ENCODE results near the gene C16orf90.

- TF ChIP-seq, protein P1, sequence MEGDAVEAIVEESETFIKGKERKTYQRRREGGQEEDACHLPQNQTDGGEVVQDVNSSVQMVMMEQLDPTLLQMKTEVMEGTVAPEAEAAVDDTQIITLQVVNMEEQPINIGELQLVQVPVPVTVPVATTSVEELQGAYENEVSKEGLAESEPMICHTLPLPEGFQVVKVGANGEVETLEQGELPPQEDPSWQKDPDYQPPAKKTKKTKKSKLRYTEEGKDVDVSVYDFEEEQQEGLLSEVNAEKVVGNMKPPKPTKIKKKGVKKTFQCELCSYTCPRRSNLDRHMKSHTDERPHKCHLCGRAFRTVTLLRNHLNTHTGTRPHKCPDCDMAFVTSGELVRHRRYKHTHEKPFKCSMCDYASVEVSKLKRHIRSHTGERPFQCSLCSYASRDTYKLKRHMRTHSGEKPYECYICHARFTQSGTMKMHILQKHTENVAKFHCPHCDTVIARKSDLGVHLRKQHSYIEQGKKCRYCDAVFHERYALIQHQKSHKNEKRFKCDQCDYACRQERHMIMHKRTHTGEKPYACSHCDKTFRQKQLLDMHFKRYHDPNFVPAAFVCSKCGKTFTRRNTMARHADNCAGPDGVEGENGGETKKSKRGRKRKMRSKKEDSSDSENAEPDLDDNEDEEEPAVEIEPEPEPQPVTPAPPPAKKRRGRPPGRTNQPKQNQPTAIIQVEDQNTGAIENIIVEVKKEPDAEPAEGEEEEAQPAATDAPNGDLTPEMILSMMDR (IDR thresholded peaks at IDR 0.05; ENCODE audit: borderline replicate concordance, extremely low read depth, low read length, poor library complexity, severe bottlenecking) = no peak
- no peak for TF ChIP-seq EZH2 (IDR thresholded peaks at IDR 0.05; ENCODE audit: borderline replicate concordance, low read depth, low read length, severe bottlenecking)
Measured at GRCh38 chr16:3481696-3482658, 13.3 kb downstream of the C16orf90 start.
